Neutrophil (primary cell): ENCODE data around the gene COL13A1.

ENCODE experiments used
- H3K27ac ChIP-seq: fragments of 200-600 bp; sonication (generic); 2 replicates; pipeline ENCODE4 v1.5.1; 2016; ENCODE audit warnings: mild to moderate bottlenecking, moderate library complexity
- H3K27me3 ChIP-seq: fragments of 200-600 bp; sonication (generic); 2 replicates; pipeline ENCODE4 v1.6.0; 2016; ENCODE audit warnings: mild to moderate bottlenecking
- H3K36me3 ChIP-seq: fragments of 200-600 bp; sonication (generic); 2 replicates; pipeline ENCODE4 v1.5.1; 2017
- H3K4me1 ChIP-seq, 2 experiments: fragments of 200-600 bp in 1 of 2; sonication (generic) in 1 of 2; 1 replicate in 1 of 2; 2 replicates in 1 of 2; pipeline versions ENCODE4 v1.5.1 to v1.6.1; 2013 to 2016; ENCODE audit warnings: low read depth in 1 of 2, low read length in 1 of 2, mild to moderate bottlenecking in 1 of 2, moderate library complexity in 1 of 2; ENCODE audit not compliant: control insufficient read depth in 1 of 2, insufficient read depth in 1 of 2
- H3K4me3 ChIP-seq, 2 experiments: fragments of 200-600 bp in 1 of 2; sonication (generic) in 1 of 2; 1 replicate in 1 of 2; 2 replicates in 1 of 2; pipeline ENCODE4 v1.5.1; 2013 to 2016; ENCODE audit warnings: low read depth in 1 of 2, low read length in 1 of 2, mild to moderate bottlenecking in 1 of 2, moderate library complexity in 1 of 2
- H3K9me3 ChIP-seq: fragments of 200-600 bp; sonication (generic); 2 replicates; pipeline ENCODE4 v1.5.1; 2016
- CTCF ChIP-seq: fragments of 200-600 bp; sonication (generic); IDR thresholded peaks from 2 replicates; pipeline ENCODE4 v1.5.1; 2016; ENCODE audit warnings: antibody characterized with exemption

Gene COL13A1

GRCh38 chr10:69849825-69850224 lies 48.1 kb downstream of the COL13A1 start:
- no peaks in the 10 kb centered on the region for H3K36me3 ChIP-seq
- no peaks in the 10 kb centered on the region for H3K9me3 ChIP-seq
- peaks cover 44% of the 10 kb centered on the region for H3K27me3 ChIP-seq
- no peak overlapping the region for H3K27ac ChIP-seq
- no peak for TF ChIP-seq CTCF
- H3K4me3 ChIP-seq = no peak overlapping the region
- H3K4me1 ChIP-seq = no peaks in the 10 kb centered on the region

GRCh38 chr10:69850440-69850839 lies 48.7 kb downstream of the COL13A1 start:
- Histone ChIP-seq H3K36me3 (no peaks in the 10 kb centered on the region), H3K4me1 (no peaks in the 10 kb centered on the region), H3K27me3 (peaks cover 43% of the 10 kb centered on the region), H3K4me3 (no peak overlapping the region), H3K9me3 (no peaks in the 10 kb centered on the region), H3K27ac (no peak overlapping the region)
- no peak for TF ChIP-seq CTCF

- no peaks in the 10 kb centered on the region for H3K4me1 ChIP-seq
- no peaks in the 10 kb centered on the region for H3K36me3 ChIP-seq
- H3K9me3 ChIP-seq = no peaks in the 10 kb centered on the region
- H3K27me3 ChIP-seq = peaks cover 38% of the 10 kb centered on the region
- H3K27ac ChIP-seq = no peak overlapping the region
- no peak overlapping the region for H3K4me3 ChIP-seq
- no peak for TF ChIP-seq CTCF
These were observed 49.6 kb downstream of the COL13A1 start for GRCh38 chr10:69851306-69851705.

- no peaks in the 10 kb centered on the region for H3K4me1 ChIP-seq
- H3K27me3 ChIP-seq = peaks cover 21% of the 10 kb centered on the region
- TF ChIP-seq CTCF = no peak
- no peaks in the 10 kb centered on the region for H3K36me3 ChIP-seq
- no peak overlapping the region for H3K4me3 ChIP-seq
- H3K9me3 ChIP-seq = no peaks in the 10 kb centered on the region
- no peak overlapping the region for H3K27ac ChIP-seq
These were observed 51.4 kb downstream of the COL13A1 start for GRCh38 chr10:69853064-69853463.

GRCh38 chr10:69854511-69855345 lies 53.0 kb downstream of the COL13A1 start:
- no peak for TF ChIP-seq CTCF
- Histone ChIP-seq H3K36me3 (no peaks in the 10 kb centered on the region), H3K27me3 (peaks cover 14% of the 10 kb centered on the region), H3K27ac (no peak overlapping the region), H3K4me1 (no peaks in the 10 kb centered on the region), H3K4me3 (no peak overlapping the region), H3K9me3 (no peaks in the 10 kb centered on the region)
